GM12878 (cell line): ENCODE measurements around the gene CLSTN2. TPM values are rescaled to one million over a fixed set of nuclear protein-coding genes. Genes with fewer than 3 reads are reported as not detected.

ENCODE experiments used
- ATAC-seq: fragments of 200-7000 bp; cut with Tn5 transposase; 3 replicates; pipeline ENCODE4 v1.9.1; 2020; ENCODE audit warnings: mild to moderate bottlenecking, moderate library complexity
- BruUV-seq: library from RNA; stranded (reverse); fragments of 400-500 nt; replicated peaks from 2 replicates; lab custom pipeline; 2021; lab: Mats Ljungman, UMichigan
- CTCF ChIA-PET: fragments of 300-600 bp; sonication (Branson Sonifier 250); formaldehyde crosslinking; extraction: SDS; loops from one replicate; lab custom pipeline; 2021; ENCODE audit warnings: inconsistent platforms; lab: Yijun Ruan, JAX
- POLR2A ChIA-PET: fragments of 350-600 bp; formaldehyde crosslinking; extraction: SDS; loops from one replicate; lab custom pipeline; 2021; ENCODE audit warnings: inconsistent platforms; lab: Charles Lee
- RAD21 ChIA-PET: fragments of 300-600 bp; sonication (Branson Sonifier 250); formaldehyde crosslinking; loops from one replicate; lab custom pipeline; 2023; ENCODE audit warnings: antibody characterized with exemption; ENCODE audit not compliant: unreplicated experiment; lab: Charles Lee
- SMC1A ChIA-PET: fragments of 300-600 bp; sonication (Branson Sonifier 250); formaldehyde crosslinking; loops from one replicate; lab custom pipeline; 2023; ENCODE audit not compliant: unreplicated experiment, uncharacterized antibody; lab: Charles Lee
- DNase-seq: peaks from one replicate; pipeline ENCODE4 v3.0.0-alpha.2; 2011; ENCODE audit warnings: low read depth, low spot score
- FAIRE-seq: peaks from 3 replicates; lab custom pipeline; 2011; peaks lifted over from hg19 to GRCh38; lab: Jason Lieb, UNC
- H2AFZ ChIP-seq: 2 replicates; pipeline ENCODE4 v1.6.0; 2011; ENCODE audit warnings: low read depth, low read length, control low read depth; ENCODE audit not compliant: control insufficient read depth
- H3K27ac ChIP-seq: 2 replicates; pipeline ENCODE4 v1.5.1; 2011; ENCODE audit warnings: control low read depth; ENCODE audit not compliant: control insufficient read depth, insufficient read depth
- H3K27me3 ChIP-seq, 2 experiments: replicated peaks in 1 of 2; 2 replicates each; pipeline versions ENCODE4 v1.6.0 to v1.6.1; 2011; ENCODE audit warnings: low read length in 1 of 2; ENCODE audit not compliant: control insufficient read depth in 2 of 2, insufficient read depth in 2 of 2
- H3K36me3 ChIP-seq, 2 experiments: 2 replicates each; pipeline ENCODE4 v1.5.1; 2011; ENCODE audit warnings: low read length in 1 of 2; ENCODE audit not compliant: control insufficient read depth in 2 of 2, insufficient read depth in 2 of 2
- H3K4me1 ChIP-seq: 2 replicates; pipeline ENCODE4 v1.6.1; 2011; ENCODE audit warnings: mild to moderate bottlenecking, low read length, moderate library complexity, mixed read lengths; ENCODE audit not compliant: control insufficient read depth, insufficient read depth
- H3K4me2 ChIP-seq: 2 replicates; pipeline ENCODE4 v1.6.0; 2011; ENCODE audit warnings: control low read depth; ENCODE audit not compliant: control insufficient read depth, insufficient read depth
- H3K4me3 ChIP-seq: fragments of 200-600 bp; sonication (generic); 2 replicates; pipeline ENCODE4 v1.5.1; 2016
- H3K79me2 ChIP-seq: 2 replicates; pipeline ENCODE4 v1.6.0; 2011; ENCODE audit warnings: low read length; ENCODE audit not compliant: control insufficient read depth, insufficient read depth
- H3K9ac ChIP-seq: 2 replicates; pipeline ENCODE4 v1.8.0; 2011; ENCODE audit warnings: low read length, control low read depth, mixed read lengths; ENCODE audit not compliant: control insufficient read depth, insufficient read depth
- H3K9me3 ChIP-seq: replicated peaks from 3 replicates; pipeline ENCODE4 v1.5.1; 2011; ENCODE audit warnings: mild to moderate bottlenecking, low read length; ENCODE audit not compliant: control insufficient read depth, insufficient read depth
- H4K20me1 ChIP-seq: 2 replicates; pipeline ENCODE4 v1.6.0; 2011; ENCODE audit not compliant: control insufficient read depth, insufficient read depth
- ESRRA ChIP-seq: IDR thresholded peaks from 2 replicates; pipeline ENCODE4 v1.6.1; 2012; ENCODE audit warnings: mild to moderate bottlenecking, low read length, improper control_type of control experiment
- MXI1 ChIP-seq: fragments of 150-350 bp; IDR thresholded peaks from 2 replicates; pipeline ENCODE4 v1.6.1; 2011; ENCODE audit warnings: low read depth, mild to moderate bottlenecking, inconsistent platforms, low read length, improper control_type of control experiment
- NFYA ChIP-seq: IDR thresholded peaks from 2 replicates; pipeline ENCODE4 v1.6.1; 2011; ENCODE audit warnings: low read depth, mild to moderate bottlenecking, low read length, improper control_type of control experiment, borderline replicate concordance
- PML ChIP-seq: IDR thresholded peaks from 2 replicates; pipeline ENCODE4 v1.6.1; 2012; ENCODE audit warnings: low read length, inconsistent platforms
- SIX5 ChIP-seq: IDR thresholded peaks from 2 replicates; pipeline ENCODE4 v1.6.1; 2011; ENCODE audit warnings: mild to moderate bottlenecking, low read depth, low read length, moderate library complexity; ENCODE audit not compliant: severe bottlenecking
- SMARCA5 ChIP-seq: fragments of 450-650 bp; IDR thresholded peaks from 2 replicates; pipeline ENCODE4 v1.6.1; 2017; ENCODE audit warnings: mild to moderate bottlenecking
- SUPT20H ChIP-seq: IDR thresholded peaks from 2 replicates; pipeline ENCODE4 v1.6.1; 2011; ENCODE audit warnings: low read depth, mild to moderate bottlenecking, low read length, moderate library complexity, borderline replicate concordance; ENCODE audit not compliant: control insufficient read depth
- TARDBP ChIP-seq: IDR thresholded peaks from 2 replicates; pipeline ENCODE4 v1.6.1; 2016; ENCODE audit warnings: borderline replicate concordance
- YY1 ChIP-seq: IDR thresholded peaks from 2 replicates; pipeline ENCODE4 v1.6.1; 2011; ENCODE audit warnings: low read depth, mild to moderate bottlenecking, low read length
- WGBS: methylation state at CpG from one replicate; pipeline ENCODE4 v1.1.6; 2016; ENCODE audit warnings: low lambda C conversion rate; ENCODE audit not compliant: insufficient replicate concordance, insufficient coverage; ENCODE audit errors: missing lambda C conversion rate; 5-methylcytosine and 5-hydroxymethylcytosine counted together
- in situ Hi-C: fragments of 300-500 bp; cut with MboI; formaldehyde crosslinking; loops from 9 replicates; pipeline ENCODE4 v1.14.3; 2018; ENCODE audit warnings: mixed read lengths
- intact Hi-C: fragments of 100-400 bp; cut with micrococcal nuclease; formaldehyde crosslinking; loops from one replicate; pipeline ENCODE4 v1.14.2; 2022; ENCODE audit not compliant: unreplicated experiment
- polyA plus RNA-seq, 11 experiments: library from polyadenylated mRNA; depleted of rRNA in 4 of 11; unstranded in 6 of 11; stranded (reverse) in 5 of 11; fragments of >200 nt; fragmentation: Nextera tagmentation in 4 of 11; fragmentation: Illumina TruSeq in 1 of 11; extraction: Ambion mirVana in 4 of 11; extraction: Trizol in 1 of 11; gene quantifications; 1 replicate in 1 of 11; 2 replicates in 10 of 11; pipeline versions ENCODE4 v1.2.1 to v1.2.3, GENCODE V29; 2011 to 2016; ENCODE audit warnings: inconsistent platforms in 2 of 11, missing spikeins in 2 of 11, low read depth in 1 of 11
- total RNA-seq, 4 experiments: library from RNA; depleted of rRNA in 3 of 4; stranded (reverse); fragments of >200 nt in 3 of 4; fragmentation: Illumina TruSeq in 1 of 4; extraction: Trizol in 1 of 4; gene quantifications; 2 replicates each; pipeline versions ENCODE4 v1.2.1 to v1.2.3, GENCODE V29; 2013 to 2021
- TF ChIP-seq, protein P1 (sequence below): fragments of 450-650 bp; IDR thresholded peaks from 2 replicates; pipeline ENCODE4 v1.6.1; 2017; ENCODE audit warnings: low read depth, mild to moderate bottlenecking, moderate library complexity
- TF ChIP-seq, protein P2 (sequence below): IDR thresholded peaks from 2 replicates; pipeline ENCODE4 v1.6.1; 2011; ENCODE audit warnings: mild to moderate bottlenecking, low read depth, low read length, moderate library complexity; ENCODE audit not compliant: insufficient replicate concordance

CLSTN2 gene
- total and polyA plus RNA-seq, 10 of the 15 experiments (the other 5 are each of a cell fraction or from before 2014, with no cell fraction given), result under 0.01 to 0.10 (median under 0.01) TPM; not detected in 5

- Histone ChIP-seq H3K4me3 (no peak overlapping the region), H3K27ac (no peak overlapping the region), H4K20me1 (no peaks in the 10 kb centered on the region), H2AFZ (no peak overlapping the region), H3K9ac (no peak overlapping the region), H3K4me1 (no peaks in the 10 kb centered on the region), H3K4me2 (no peak overlapping the region), H3K36me3 (no peaks in the 10 kb centered on the region), H3K79me2 (no peaks in the 10 kb centered on the region), H3K27me3 (no peaks in the 10 kb centered on the region), H3K9me3 (no peaks in the 10 kb centered on the region)
- intact Hi-C loops (no loop called here), in situ Hi-C loops (no loop called here)
- no TSS peak for BruUV-seq
- POLR2A ChIA-PET, result no interaction called here
- RAD21 ChIA-PET, result no interaction called here
- SMC1A ChIA-PET, result no interaction called here
- DNase-seq (no peak), ATAC-seq (no peak), FAIRE-seq (no peak)
- TF ChIP-seq YY1 (no peak), SUPT20H (no peak), TARDBP (no peak), SIX5 (no peak), PML (no peak), MXI1 (no peak), SMARCA5 (no peak), ESRRA (no peak), NFYA (no peak)
- TF ChIP-seq, protein P1, sequence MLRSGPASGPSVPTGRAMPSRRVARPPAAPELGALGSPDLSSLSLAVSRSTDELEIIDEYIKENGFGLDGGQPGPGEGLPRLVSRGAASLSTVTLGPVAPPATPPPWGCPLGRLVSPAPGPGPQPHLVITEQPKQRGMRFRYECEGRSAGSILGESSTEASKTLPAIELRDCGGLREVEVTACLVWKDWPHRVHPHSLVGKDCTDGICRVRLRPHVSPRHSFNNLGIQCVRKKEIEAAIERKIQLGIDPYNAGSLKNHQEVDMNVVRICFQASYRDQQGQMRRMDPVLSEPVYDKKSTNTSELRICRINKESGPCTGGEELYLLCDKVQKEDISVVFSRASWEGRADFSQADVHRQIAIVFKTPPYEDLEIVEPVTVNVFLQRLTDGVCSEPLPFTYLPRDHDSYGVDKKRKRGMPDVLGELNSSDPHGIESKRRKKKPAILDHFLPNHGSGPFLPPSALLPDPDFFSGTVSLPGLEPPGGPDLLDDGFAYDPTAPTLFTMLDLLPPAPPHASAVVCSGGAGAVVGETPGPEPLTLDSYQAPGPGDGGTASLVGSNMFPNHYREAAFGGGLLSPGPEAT, result no peak
- TF ChIP-seq, protein P2, sequence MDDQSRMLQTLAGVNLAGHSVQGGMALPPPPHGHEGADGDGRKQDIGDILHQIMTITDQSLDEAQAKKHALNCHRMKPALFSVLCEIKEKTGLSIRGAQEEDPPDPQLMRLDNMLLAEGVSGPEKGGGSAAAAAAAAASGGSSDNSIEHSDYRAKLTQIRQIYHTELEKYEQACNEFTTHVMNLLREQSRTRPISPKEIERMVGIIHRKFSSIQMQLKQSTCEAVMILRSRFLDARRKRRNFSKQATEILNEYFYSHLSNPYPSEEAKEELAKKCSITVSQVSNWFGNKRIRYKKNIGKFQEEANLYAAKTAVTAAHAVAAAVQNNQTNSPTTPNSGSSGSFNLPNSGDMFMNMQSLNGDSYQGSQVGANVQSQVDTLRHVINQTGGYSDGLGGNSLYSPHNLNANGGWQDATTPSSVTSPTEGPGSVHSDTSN, result no peak
- CTCF ChIA-PET, result no interaction called here
- 83% methylated on average over 2 of the region's 2 CpGs for WGBS
Measured at GRCh38 chr3:139888561-139889140, 46.3 kb upstream of the CLSTN2 start.
